Vagina (tissue), 2 donors: ENCODE data around the gene FEM1B. TPM values are rescaled to one million over a fixed set of nuclear protein-coding genes. Genes with fewer than 3 reads are reported as not detected.
"Not testable (repeated sequence)": the region's sequence is repeated elsewhere in the genome, so short reads cannot be mapped to it uniquely, and the experiment has no call there.

Experiments
- DNase-seq, 2 donors: peaks; one replicate each; pipeline ENCODE4 v3.0.0-alpha.2; 2017; ENCODE audit errors: extremely low spot score in 2 of 2
- H3K27ac ChIP-seq: fragments of 200-600 bp; sonication (generic); one replicate; pipeline ENCODE4 v1.5.1; 2019
- H3K27me3 ChIP-seq: fragments of 200-600 bp; sonication (generic); one replicate; pipeline ENCODE4 v1.5.1; 2019
- H3K36me3 ChIP-seq, 2 donors: fragments of 200-600 bp; sonication (generic); one replicate each; pipeline ENCODE4 v1.5.1; 2017 to 2019
- H3K4me1 ChIP-seq: fragments of 200-600 bp; sonication (generic); one replicate; pipeline ENCODE4 v1.5.1; 2019
- H3K4me3 ChIP-seq, 2 donors: fragments of 200-600 bp; sonication (generic); 1 replicate in 1 of 2; 2 replicates in 1 of 2; pipeline ENCODE4 v1.5.1; 2016 to 2019
- H3K9me3 ChIP-seq: fragments of 200-600 bp; sonication (generic); one replicate; pipeline ENCODE4 v1.5.1; 2019
- CTCF ChIP-seq, 3 experiments: fragments of 450-650 bp in 2 of 3; fragments of 200-600 bp in 1 of 3; sonication (generic) in 1 of 3; IDR thresholded peaks; one replicate each; pipeline ENCODE4 v1.5.1; 2017 to 2019; ENCODE audit warnings: antibody characterized with exemption in 3 of 3, mild to moderate bottlenecking in 2 of 3, moderate library complexity in 2 of 3
- POLR2A ChIP-seq, 2 donors: fragments of 450-650 bp; IDR thresholded peaks; one replicate each; pipeline ENCODE4 v1.6.1; 2017; ENCODE audit warnings: antibody characterized with exemption in 2 of 2, mild to moderate bottlenecking in 2 of 2, moderate library complexity in 2 of 2
- POLR2AphosphoS5 ChIP-seq, 2 donors: sonication (generic); formaldehyde crosslinking; IDR thresholded peaks; one replicate each; pipeline ENCODE4 v1.9.0; 2017; ENCODE audit warnings: antibody characterized with exemption in 2 of 2, mild to moderate bottlenecking in 2 of 2, low read depth in 1 of 2; ENCODE audit not compliant: insufficient read depth in 1 of 2
- intact Hi-C: fragments of 100-400 bp; cut with DNase I; formaldehyde crosslinking; loops from one replicate; pipeline ENCODE4 v1.15.1; 2023
- total RNA-seq: library from RNA; depleted of rRNA; stranded (reverse); fragments of >200 nt; gene quantifications from one replicate; pipeline ENCODE4 v1.2.3, GENCODE V29; 2016

FEM1B gene
- total RNA-seq, 1 donor from 2014 or later = 38.3 TPM

DNA sequence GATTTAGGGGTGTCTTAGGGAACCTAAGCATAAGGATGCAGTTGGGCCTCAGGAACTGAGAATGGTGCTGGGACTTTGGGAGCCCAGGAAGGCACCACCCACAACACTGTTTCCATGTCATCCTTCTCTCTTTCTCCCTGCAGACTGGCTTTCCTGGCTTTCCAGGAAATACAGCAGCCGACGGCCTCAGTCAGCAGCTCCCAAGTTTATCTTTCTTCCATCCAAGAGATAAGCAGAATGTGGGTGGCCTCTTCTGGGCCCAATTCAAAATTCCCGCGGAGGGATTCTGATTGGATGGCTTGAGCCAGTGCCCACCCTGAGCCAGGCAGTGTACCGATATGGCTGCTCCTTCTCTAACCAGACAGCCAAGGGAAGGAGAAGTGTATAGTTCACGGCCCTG lies 43.5 kb upstream of the FEM1B start:
- intact Hi-C loops = no loop called here
- peaks cover 10% of the 10 kb centered on the region for H3K4me1 ChIP-seq
- no peaks in the 10 kb centered on the region for H3K9me3 ChIP-seq
- H3K4me3 ChIP-seq = no peak overlapping the region
- H3K27ac ChIP-seq = no peak overlapping the region
- TF ChIP-seq POLR2AphosphoS5 (IDR thresholded peaks at IDR 0.05; ENCODE audit: insufficient read depth in 1 of 2, low read depth in 1 of 2) = no peak
- TF ChIP-seq CTCF (IDR thresholded peaks at IDR 0.05) = no peak
- no peak for TF ChIP-seq POLR2A (IDR thresholded peaks at IDR 0.05)
- H3K36me3 ChIP-seq = no peaks in the 10 kb centered on the region
- no peak for DNase-seq
- no peaks in the 10 kb centered on the region for H3K27me3 ChIP-seq

- DNase-seq, H3K9me3 ChIP-seq, intact Hi-C loops, H3K27ac ChIP-seq, H3K36me3 ChIP-seq, H3K4me3 ChIP-seq, H3K27me3 ChIP-seq: not testable (repeated sequence)
- peaks cover 10% of the 10 kb centered on the region for H3K4me1 ChIP-seq
Measured at GRCh38 chr15:68234520-68234919, 43.0 kb upstream of the FEM1B start.

- H3K36me3 ChIP-seq = no peaks in the 10 kb centered on the region
- TF ChIP-seq POLR2A (IDR thresholded peaks at IDR 0.05) = no peak
- TF ChIP-seq POLR2AphosphoS5 (IDR thresholded peaks at IDR 0.05; ENCODE audit: insufficient read depth in 1 of 2, low read depth in 1 of 2) = no peak
- TF ChIP-seq CTCF (IDR thresholded peaks at IDR 0.05) = no peak
- H3K27me3 ChIP-seq = no peaks in the 10 kb centered on the region
- no peak for DNase-seq
- no peak overlapping the region for H3K27ac ChIP-seq
- peaks cover 7% of the 10 kb centered on the region for H3K4me1 ChIP-seq
- intact Hi-C loops = no loop called here
- no peak overlapping the region for H3K4me3 ChIP-seq
- no peaks in the 10 kb centered on the region for H3K9me3 ChIP-seq
Measured at GRCh38 chr15:68235022-68235421, 42.5 kb upstream of the FEM1B start.

GRCh38 chr15:68239025-68239424 lies 38.5 kb upstream of the FEM1B start:
- H3K36me3 ChIP-seq = no peaks in the 10 kb centered on the region
- TF ChIP-seq POLR2AphosphoS5 (IDR thresholded peaks at IDR 0.05; ENCODE audit: insufficient read depth in 1 of 2, low read depth in 1 of 2) (no peak), POLR2A (IDR thresholded peaks at IDR 0.05) (no peak), CTCF (IDR thresholded peaks at IDR 0.05) (no peak)
- no peaks in the 10 kb centered on the region for H3K27me3 ChIP-seq
- H3K27ac ChIP-seq = no peak overlapping the region
- intact Hi-C loops = no loop called here
- H3K4me3 ChIP-seq = no peak overlapping the region
- DNase-seq = no peak
- no peaks in the 10 kb centered on the region for H3K9me3 ChIP-seq
- no peaks in the 10 kb centered on the region for H3K4me1 ChIP-seq

DNA sequence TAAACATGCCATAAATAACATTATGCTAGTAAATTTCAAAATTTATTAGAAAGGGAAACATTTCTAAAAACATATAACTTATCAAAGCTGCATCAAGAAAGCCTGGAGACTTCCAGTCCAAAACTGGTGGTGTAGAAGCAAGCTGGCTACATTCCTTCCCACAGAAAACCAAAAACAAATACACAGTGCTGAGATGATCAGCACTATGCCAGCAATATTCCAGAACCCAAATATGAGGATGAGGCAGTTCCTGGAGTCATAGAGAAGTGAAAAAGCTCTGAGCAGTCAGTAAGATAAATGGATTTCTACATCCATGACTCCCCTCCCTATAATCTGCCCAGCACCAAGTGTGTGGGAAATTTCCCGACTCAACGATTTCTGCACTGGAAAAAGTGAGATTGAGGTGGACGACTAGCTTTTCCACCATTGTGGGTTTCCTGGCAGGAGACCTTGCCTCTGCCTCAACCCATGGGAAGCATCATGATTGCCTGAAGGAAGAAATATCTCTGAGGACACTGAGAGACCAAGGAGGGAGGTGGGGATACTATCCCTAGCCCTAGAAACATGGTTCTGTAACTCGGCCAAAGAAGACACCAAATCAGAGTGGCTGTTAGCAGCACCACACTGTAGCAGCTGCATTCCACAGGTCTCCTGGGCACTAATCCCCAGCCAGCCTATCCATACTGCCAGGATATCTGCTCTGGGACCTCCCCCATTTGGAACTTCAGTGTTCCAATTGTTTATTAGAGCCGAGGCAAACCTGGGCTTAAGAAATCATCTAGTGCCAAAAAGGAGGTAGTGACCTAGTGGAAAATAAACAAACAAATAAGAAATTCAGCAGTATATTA lies 36.2 kb upstream of the FEM1B start:
- Histone ChIP-seq H3K27me3 (no peaks in the 10 kb centered on the region), H3K36me3 (no peaks in the 10 kb centered on the region), H3K9me3 (no peaks in the 10 kb centered on the region), H3K27ac (no peak overlapping the region), H3K4me3 (no peak overlapping the region), H3K4me1 (no peaks in the 10 kb centered on the region)
- intact Hi-C loops = no loop called here
- DNase-seq = no peak
- TF ChIP-seq CTCF (IDR thresholded peaks at IDR 0.05) (no peak), POLR2AphosphoS5 (IDR thresholded peaks at IDR 0.05; ENCODE audit: insufficient read depth in 1 of 2, low read depth in 1 of 2) (no peak), POLR2A (IDR thresholded peaks at IDR 0.05) (no peak)
